NB4 (cell line): Measurements from ENCODE around the gene GPX5.

Experiments used
- POLR2A ChIP-seq: IDR thresholded peaks from 2 replicates; pipeline ENCODE4 v1.6.1; 2011; ENCODE audit warnings: mild to moderate bottlenecking; ENCODE audit not compliant: insufficient read length; ENCODE audit errors: extremely low read depth
- TF ChIP-seq, protein P1 (sequence below): IDR thresholded peaks from one replicate; pipeline ENCODE4 v1.5.1; 2012; ENCODE audit warnings: low read depth, low read length
- TF ChIP-seq, protein P2 (sequence below): IDR thresholded peaks from 2 replicates; pipeline ENCODE4 v1.6.1; 2011; ENCODE audit warnings: low read depth, low read length

DNA sequence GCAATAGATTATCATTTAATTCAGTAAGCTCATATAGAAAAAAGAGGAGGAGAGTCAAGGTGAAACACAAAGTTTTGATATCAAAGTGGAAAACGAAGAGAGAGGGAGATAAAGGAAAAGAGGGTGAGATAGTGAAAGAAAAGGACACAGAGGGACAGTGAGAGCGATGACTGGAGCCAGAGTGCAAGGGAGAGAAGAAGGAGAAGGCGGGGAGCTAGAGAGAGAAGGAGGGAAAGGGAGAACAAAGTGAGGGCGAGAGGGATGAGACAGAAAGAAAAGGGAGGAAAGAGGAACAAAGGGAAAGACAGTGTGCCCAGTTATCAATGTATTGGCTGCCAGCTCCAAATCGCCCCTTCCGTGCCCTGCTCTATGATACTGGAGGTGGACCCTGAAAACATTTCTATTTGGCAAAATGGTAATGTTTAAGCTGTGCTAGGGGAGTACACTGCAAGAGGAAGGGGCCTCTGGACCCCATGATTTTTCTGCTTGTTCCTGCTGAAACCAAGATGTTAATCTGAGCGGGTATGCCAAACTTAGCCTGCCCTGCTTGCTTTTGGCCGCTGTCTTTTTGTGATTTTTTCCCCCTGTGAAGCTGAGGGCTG, 27.8 kb downstream of the GPX5 start:
- TF ChIP-seq, protein P1, sequence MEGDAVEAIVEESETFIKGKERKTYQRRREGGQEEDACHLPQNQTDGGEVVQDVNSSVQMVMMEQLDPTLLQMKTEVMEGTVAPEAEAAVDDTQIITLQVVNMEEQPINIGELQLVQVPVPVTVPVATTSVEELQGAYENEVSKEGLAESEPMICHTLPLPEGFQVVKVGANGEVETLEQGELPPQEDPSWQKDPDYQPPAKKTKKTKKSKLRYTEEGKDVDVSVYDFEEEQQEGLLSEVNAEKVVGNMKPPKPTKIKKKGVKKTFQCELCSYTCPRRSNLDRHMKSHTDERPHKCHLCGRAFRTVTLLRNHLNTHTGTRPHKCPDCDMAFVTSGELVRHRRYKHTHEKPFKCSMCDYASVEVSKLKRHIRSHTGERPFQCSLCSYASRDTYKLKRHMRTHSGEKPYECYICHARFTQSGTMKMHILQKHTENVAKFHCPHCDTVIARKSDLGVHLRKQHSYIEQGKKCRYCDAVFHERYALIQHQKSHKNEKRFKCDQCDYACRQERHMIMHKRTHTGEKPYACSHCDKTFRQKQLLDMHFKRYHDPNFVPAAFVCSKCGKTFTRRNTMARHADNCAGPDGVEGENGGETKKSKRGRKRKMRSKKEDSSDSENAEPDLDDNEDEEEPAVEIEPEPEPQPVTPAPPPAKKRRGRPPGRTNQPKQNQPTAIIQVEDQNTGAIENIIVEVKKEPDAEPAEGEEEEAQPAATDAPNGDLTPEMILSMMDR = no peak
- TF ChIP-seq POLR2A = no peak
- TF ChIP-seq, protein P2, sequence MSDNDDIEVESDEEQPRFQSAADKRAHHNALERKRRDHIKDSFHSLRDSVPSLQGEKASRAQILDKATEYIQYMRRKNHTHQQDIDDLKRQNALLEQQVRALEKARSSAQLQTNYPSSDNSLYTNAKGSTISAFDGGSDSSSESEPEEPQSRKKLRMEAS = no peak
